HUES48 (cell line): ENCODE data around the gene CRNN.

Experiments used
- H3K27ac ChIP-seq: one replicate; pipeline ENCODE4 v1.7.0; 2013; ENCODE audit warnings: low read depth, low read length, inconsistent platforms
- H3K27me3 ChIP-seq: 2 replicates; pipeline ENCODE4 v1.6.1; 2013; ENCODE audit warnings: mild to moderate bottlenecking, low read length; ENCODE audit not compliant: control insufficient read depth, insufficient read depth
- H3K36me3 ChIP-seq: 2 replicates; pipeline ENCODE4 v1.6.1; 2013; ENCODE audit warnings: low read length; ENCODE audit not compliant: control insufficient read depth, insufficient read depth
- H3K4me1 ChIP-seq: 2 replicates; pipeline ENCODE4 v1.6.1; 2013; ENCODE audit warnings: mild to moderate bottlenecking, low read length; ENCODE audit not compliant: control insufficient read depth, insufficient read depth
- H3K4me3 ChIP-seq: 2 replicates; pipeline ENCODE4 v1.5.1; 2013; ENCODE audit warnings: mild to moderate bottlenecking, low read depth, low read length
- H3K9ac ChIP-seq: 2 replicates; pipeline ENCODE4 v1.6.1; 2013; ENCODE audit warnings: mild to moderate bottlenecking, low read depth, low read length, moderate library complexity
- H3K9me3 ChIP-seq: 2 replicates; pipeline ENCODE4 v1.6.1; 2013; ENCODE audit warnings: low read length; ENCODE audit not compliant: control insufficient read depth, insufficient read depth

Gene CRNN

GRCh38 chr1:152448095-152448494, 34.0 kb upstream of the CRNN start:
- no peak overlapping the region for H3K9ac ChIP-seq
- H3K36me3 ChIP-seq = no peaks in the 10 kb centered on the region
- H3K4me1 ChIP-seq = no peaks in the 10 kb centered on the region
- H3K27ac ChIP-seq = no peak overlapping the region
- peaks cover 92% of the 10 kb centered on the region for H3K9me3 ChIP-seq
- no peak overlapping the region for H3K4me3 ChIP-seq
- no peaks in the 10 kb centered on the region for H3K27me3 ChIP-seq

DNA sequence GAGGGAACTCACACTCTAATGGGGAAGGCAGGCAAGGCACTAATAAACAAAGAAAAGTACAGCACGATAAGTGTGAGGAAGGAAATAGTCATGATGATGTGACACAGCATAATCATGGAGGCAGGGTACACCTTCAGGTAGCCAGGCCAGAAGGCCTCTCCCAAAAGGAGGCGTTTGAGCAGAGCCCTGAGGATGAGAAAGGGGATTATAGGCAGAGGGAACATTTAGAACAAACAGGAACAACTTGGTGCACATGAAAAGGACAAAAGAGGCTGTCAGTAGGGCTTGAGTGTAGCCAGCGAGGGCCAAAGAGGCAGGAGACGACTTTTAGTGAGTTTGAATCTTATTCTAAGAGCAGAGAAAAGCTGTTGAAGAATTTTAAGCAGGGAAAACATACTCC, 33.4 kb upstream of the CRNN start:
- Histone ChIP-seq H3K9me3 (peaks cover 94% of the 10 kb centered on the region), H3K9ac (no peak overlapping the region), H3K4me1 (no peaks in the 10 kb centered on the region), H3K4me3 (no peak overlapping the region), H3K27me3 (no peaks in the 10 kb centered on the region), H3K27ac (no peak overlapping the region), H3K36me3 (no peaks in the 10 kb centered on the region)

GRCh38 chr1:152444045-152444444, 30.0 kb upstream of the CRNN start:
- H3K27ac ChIP-seq = no peak overlapping the region
- no peaks in the 10 kb centered on the region for H3K4me1 ChIP-seq
- no peak overlapping the region for H3K4me3 ChIP-seq
- peaks cover 92% of the 10 kb centered on the region for H3K9me3 ChIP-seq
- H3K36me3 ChIP-seq = no peaks in the 10 kb centered on the region
- no peak overlapping the region for H3K9ac ChIP-seq
- H3K27me3 ChIP-seq = no peaks in the 10 kb centered on the region

- no peak overlapping the region for H3K9ac ChIP-seq
- no peak overlapping the region for H3K4me3 ChIP-seq
- H3K27ac ChIP-seq = no peak overlapping the region
- no peaks in the 10 kb centered on the region for H3K36me3 ChIP-seq
- no peaks in the 10 kb centered on the region for H3K27me3 ChIP-seq
- H3K4me1 ChIP-seq = no peaks in the 10 kb centered on the region
- peaks cover 92% of the 10 kb centered on the region for H3K9me3 ChIP-seq
Observed at GRCh38 chr1:152442765-152443164, 28.7 kb upstream of the CRNN start.

GRCh38 chr1:152442301-152442700, 28.2 kb upstream of the CRNN start:
- H3K4me1 ChIP-seq = no peaks in the 10 kb centered on the region
- H3K36me3 ChIP-seq = no peaks in the 10 kb centered on the region
- no peak overlapping the region for H3K4me3 ChIP-seq
- H3K9ac ChIP-seq = no peak overlapping the region
- peaks cover 92% of the 10 kb centered on the region for H3K9me3 ChIP-seq
- H3K27me3 ChIP-seq = no peaks in the 10 kb centered on the region
- H3K27ac ChIP-seq = no peak overlapping the region

DNA sequence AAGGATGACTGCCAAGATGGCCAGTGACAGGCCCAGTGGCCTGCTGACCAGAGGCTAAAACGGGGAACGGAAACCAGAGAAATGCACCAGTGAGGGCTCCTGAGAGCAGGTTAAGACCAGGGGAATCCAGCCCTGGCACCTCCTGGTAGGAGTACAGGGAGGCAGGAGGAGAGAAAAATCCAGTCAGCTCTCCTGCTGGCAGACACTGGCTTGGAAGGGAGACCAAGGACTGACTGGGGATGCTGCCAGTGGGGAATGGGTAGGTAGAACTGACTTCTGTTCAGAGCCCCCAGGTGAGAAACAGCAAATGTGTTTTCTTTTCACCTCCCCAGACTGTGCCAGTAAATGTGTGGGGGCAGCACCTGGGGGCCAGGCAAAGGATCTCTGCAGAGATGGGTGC, 27.7 kb upstream of the CRNN start:
- peaks cover 92% of the 10 kb centered on the region for H3K9me3 ChIP-seq
- no peak overlapping the region; the same call in 1 of the 2 replicates for H3K4me3 ChIP-seq
- H3K9ac ChIP-seq = no peak overlapping the region
- H3K4me1 ChIP-seq = no peaks in the 10 kb centered on the region
- no peak overlapping the region for H3K27ac ChIP-seq
- H3K27me3 ChIP-seq = no peaks in the 10 kb centered on the region
- H3K36me3 ChIP-seq = no peaks in the 10 kb centered on the region

- Histone ChIP-seq H3K9me3 (peaks cover 92% of the 10 kb centered on the region), H3K27ac (no peak overlapping the region), H3K4me3 (no peak overlapping the region), H3K27me3 (no peaks in the 10 kb centered on the region), H3K9ac (no peak overlapping the region), H3K4me1 (no peaks in the 10 kb centered on the region), H3K36me3 (no peaks in the 10 kb centered on the region)
Observed at GRCh38 chr1:152440635-152441471, 26.8 kb upstream of the CRNN start.

GRCh38 chr1:152436593-152437496, 22.8 kb upstream of the CRNN start:
- no peaks in the 10 kb centered on the region for H3K4me1 ChIP-seq
- H3K27ac ChIP-seq = no peak overlapping the region
- no peaks in the 10 kb centered on the region for H3K27me3 ChIP-seq
- no peak overlapping the region for H3K4me3 ChIP-seq
- H3K9ac ChIP-seq = no peak overlapping the region
- H3K9me3 ChIP-seq = peaks cover 58% of the 10 kb centered on the region
- no peaks in the 10 kb centered on the region for H3K36me3 ChIP-seq

GRCh38 chr1:152427458-152427857, 13.4 kb upstream of the CRNN start:
- Histone ChIP-seq H3K4me3 (no peak overlapping the region), H3K9ac (no peak overlapping the region), H3K27ac (no peak overlapping the region), H3K9me3 (peaks cover 68% of the 10 kb centered on the region), H3K27me3 (no peaks in the 10 kb centered on the region), H3K36me3 (no peaks in the 10 kb centered on the region), H3K4me1 (no peaks in the 10 kb centered on the region)

- H3K4me1 ChIP-seq = no peaks in the 10 kb centered on the region
- H3K9ac ChIP-seq = no peak overlapping the region
- H3K9me3 ChIP-seq = peaks cover 75% of the 10 kb centered on the region
- H3K36me3 ChIP-seq = no peaks in the 10 kb centered on the region
- no peaks in the 10 kb centered on the region for H3K27me3 ChIP-seq
- no peak overlapping the region for H3K4me3 ChIP-seq
- no peak overlapping the region for H3K27ac ChIP-seq
Observed at GRCh38 chr1:152426731-152427130, 12.7 kb upstream of the CRNN start.

- Histone ChIP-seq H3K4me1 (no peaks in the 10 kb centered on the region), H3K9ac (no peak overlapping the region), H3K27me3 (no peaks in the 10 kb centered on the region), H3K4me3 (no peak overlapping the region), H3K9me3 (peaks cover 92% of the 10 kb centered on the region), H3K36me3 (no peaks in the 10 kb centered on the region), H3K27ac (no peak overlapping the region)
Observed at GRCh38 chr1:152419917-152420316, 5.9 kb upstream of the CRNN start.
